Type B pancreatic cell (in vitro differentiated cells): Measurements from ENCODE around the gene SLC16A6. TPM values are rescaled to one million over a fixed set of nuclear protein-coding genes. Genes with fewer than 3 reads are reported as not detected.

Experiments used
- DNase-seq: peaks from one replicate; pipeline ENCODE4 v3.0.0; 2021; ENCODE audit warnings: mixed read lengths; ENCODE audit not compliant: unreplicated experiment; ENCODE audit errors: extremely low spot score
- H3K27ac Mint-ChIP-seq: 2 replicates; pipeline ENCODE4 v1.8.0; 2021; ENCODE audit warnings: mild to moderate bottlenecking, mixed read lengths
- H3K27me3 Mint-ChIP-seq: 2 replicates; pipeline ENCODE4 v1.8.0; 2021; ENCODE audit warnings: mixed read lengths
- H3K36me3 Mint-ChIP-seq: 2 replicates; pipeline ENCODE4 v1.8.0; 2021; ENCODE audit warnings: mixed read lengths
- H3K4me1 Mint-ChIP-seq: one replicate; pipeline ENCODE4 v1.8.0; 2021; ENCODE audit warnings: mixed read lengths; ENCODE audit not compliant: unreplicated experiment
- H3K4me3 Mint-ChIP-seq: 2 replicates; pipeline ENCODE4 v1.8.0; 2021; ENCODE audit warnings: mild to moderate bottlenecking, mixed read lengths
- H3K9me3 Mint-ChIP-seq: 2 replicates; pipeline ENCODE4 v1.8.0; 2021; ENCODE audit warnings: mixed read lengths
- total RNA-seq: library from RNA; stranded (reverse); gene quantifications from 2 replicates; pipeline ENCODE4 v1.2.1, GENCODE V29; 2021; ENCODE audit warnings: low replicate concordance
- TF ChIP-seq, protein P1 (sequence below): fragments of 200-600 bp; sonication (generic); conservative IDR thresholded peaks from 2 replicates; pipeline ENCODE4 v1.5.0; 2021; ENCODE audit warnings: antibody characterized with exemption, mild to moderate bottlenecking

Gene SLC16A6
- total RNA-seq, 1 donor from 2014 or later: 1.6 TPM

DNA sequence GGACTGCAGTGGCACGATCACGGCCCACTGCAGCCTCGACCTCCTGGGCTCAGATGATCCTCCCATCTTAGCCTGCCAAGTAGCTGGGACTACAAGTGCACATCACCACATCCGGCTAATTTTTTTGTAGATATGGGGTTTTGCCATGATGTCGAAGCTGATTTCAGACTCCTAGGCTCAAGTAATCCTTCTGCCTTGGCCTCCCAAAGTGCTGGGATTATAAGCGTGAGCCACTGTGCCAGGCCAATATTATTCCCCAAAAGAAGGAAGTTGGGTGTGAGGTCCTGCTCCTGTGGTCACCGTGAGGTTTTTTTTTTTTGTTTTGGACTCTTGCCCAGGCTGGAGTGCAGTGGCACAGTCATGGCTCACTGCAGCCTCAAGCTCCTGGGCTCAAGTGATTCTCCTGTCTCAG is 41.6 kb downstream of the SLC16A6 start:
- peak overlapping the region; percentile 92 for H3K4me3 Mint-ChIP-seq
- H3K27me3 Mint-ChIP-seq: no peaks in the 10 kb centered on the region
- no peaks in the 10 kb centered on the region for H3K9me3 Mint-ChIP-seq
- TF ChIP-seq, protein P1, sequence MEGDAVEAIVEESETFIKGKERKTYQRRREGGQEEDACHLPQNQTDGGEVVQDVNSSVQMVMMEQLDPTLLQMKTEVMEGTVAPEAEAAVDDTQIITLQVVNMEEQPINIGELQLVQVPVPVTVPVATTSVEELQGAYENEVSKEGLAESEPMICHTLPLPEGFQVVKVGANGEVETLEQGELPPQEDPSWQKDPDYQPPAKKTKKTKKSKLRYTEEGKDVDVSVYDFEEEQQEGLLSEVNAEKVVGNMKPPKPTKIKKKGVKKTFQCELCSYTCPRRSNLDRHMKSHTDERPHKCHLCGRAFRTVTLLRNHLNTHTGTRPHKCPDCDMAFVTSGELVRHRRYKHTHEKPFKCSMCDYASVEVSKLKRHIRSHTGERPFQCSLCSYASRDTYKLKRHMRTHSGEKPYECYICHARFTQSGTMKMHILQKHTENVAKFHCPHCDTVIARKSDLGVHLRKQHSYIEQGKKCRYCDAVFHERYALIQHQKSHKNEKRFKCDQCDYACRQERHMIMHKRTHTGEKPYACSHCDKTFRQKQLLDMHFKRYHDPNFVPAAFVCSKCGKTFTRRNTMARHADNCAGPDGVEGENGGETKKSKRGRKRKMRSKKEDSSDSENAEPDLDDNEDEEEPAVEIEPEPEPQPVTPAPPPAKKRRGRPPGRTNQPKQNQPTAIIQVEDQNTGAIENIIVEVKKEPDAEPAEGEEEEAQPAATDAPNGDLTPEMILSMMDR: no peak
- H3K4me1 Mint-ChIP-seq: peaks cover 17% of the 10 kb centered on the region
- H3K36me3 Mint-ChIP-seq: peaks cover 5% of the 10 kb centered on the region
- H3K27ac Mint-ChIP-seq: peak overlapping the region; percentile 92
- DNase-seq: no peak

DNA sequence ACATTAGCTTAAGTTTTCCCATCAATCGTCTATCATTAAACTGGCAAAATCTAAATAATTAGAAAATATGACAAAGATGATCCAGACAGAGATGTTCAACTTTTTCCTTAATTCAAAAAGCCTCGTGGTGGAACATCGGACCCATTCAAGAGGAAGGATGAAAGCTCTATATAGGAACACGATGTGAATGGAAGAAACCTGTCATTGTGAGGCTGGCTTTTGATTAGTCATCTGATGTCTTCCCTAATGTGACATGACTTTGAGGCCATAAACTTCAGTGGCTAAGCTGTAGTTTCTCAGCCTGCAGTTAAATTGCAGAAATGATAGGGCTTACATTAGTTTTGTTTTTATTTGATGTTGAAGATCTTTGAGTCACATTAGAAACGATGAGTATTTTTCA is 42.0 kb downstream of the SLC16A6 start:
- no peaks in the 10 kb centered on the region for H3K9me3 Mint-ChIP-seq
- H3K4me3 Mint-ChIP-seq: peak overlapping the region; percentile 92
- H3K36me3 Mint-ChIP-seq: peaks cover under 1% of the 10 kb centered on the region
- no peak for DNase-seq
- TF ChIP-seq, protein P1: no peak
- H3K27ac Mint-ChIP-seq: peak overlapping the region; percentile 92
- H3K27me3 Mint-ChIP-seq: no peaks in the 10 kb centered on the region
- peaks cover 17% of the 10 kb centered on the region for H3K4me1 Mint-ChIP-seq

DNA sequence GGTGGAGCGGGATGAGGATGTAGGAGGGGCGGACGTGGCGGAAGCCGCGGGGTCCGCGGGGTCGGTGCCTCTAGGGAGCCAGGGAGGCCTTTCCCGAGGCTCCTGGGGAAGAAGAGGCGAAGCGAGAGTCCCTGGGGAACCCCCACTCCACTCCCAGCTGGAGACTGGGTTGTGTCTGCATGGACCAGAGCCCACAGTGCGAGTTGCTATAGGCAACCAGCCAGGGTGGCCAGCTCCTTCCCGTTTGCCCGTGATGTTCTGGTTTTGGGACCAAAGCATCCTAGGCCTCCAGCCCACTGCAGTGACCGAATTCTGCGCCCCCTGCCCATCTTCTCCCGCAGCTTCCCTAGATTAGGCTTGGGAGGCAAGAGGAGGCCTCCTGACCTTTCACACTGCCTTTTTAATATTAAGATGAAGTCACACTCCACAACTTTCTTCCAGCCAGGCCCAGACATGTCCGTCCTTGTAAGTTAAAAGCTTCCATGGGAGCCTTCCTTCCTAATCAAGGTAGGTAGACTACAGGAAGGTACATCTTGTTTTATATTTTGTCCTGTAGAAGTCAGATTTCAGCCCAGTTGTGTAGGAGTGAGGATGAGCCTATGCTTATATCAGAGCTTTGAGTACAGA is 42.6 kb downstream of the SLC16A6 start:
- Mint-ChIP-seq H3K4me1 (peaks cover 17% of the 10 kb centered on the region), H3K36me3 (no peaks in the 10 kb centered on the region)
- DNase-seq: no peak

DNA sequence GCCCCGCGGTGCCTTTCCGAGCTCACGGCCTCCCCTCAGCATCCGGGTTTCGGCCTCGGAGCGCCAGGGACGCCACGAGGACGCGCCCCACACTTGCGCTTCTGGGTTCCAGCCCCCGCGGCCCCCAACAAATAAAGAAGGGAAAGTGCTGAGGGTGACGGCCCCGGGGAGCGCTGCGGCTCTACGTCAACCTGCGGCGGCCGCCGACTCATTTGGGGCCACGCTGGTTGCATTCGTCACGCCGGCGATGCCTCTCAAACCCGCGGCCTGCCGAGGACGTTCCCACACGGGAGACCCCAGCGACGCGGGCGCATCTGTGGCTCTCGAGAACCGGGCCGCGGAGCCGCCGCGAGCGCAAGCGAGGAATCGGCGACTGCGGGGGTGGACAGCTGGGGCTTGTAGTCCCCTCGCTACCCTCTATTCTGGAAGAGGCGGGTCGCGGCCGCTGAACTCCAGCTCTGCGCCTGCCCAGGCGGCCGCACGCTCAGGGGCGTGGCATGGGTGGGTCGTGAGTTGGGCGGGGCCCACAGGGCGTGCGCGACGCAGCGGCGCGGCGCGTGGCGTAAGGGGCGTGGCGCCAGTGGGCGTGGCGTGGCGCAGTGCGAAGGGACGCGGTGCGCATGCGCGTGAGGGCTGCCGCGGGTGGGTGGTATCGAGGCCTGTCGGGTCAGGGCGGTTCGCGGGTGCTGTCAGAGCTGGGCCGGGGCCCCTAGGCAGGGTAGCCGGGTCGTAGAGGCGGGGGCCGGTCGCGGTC is 43.3 kb downstream of the SLC16A6 start, which contains the start of gene AMZ2:
TSS of gene AMZ2 (plus strand) at position 599 of the 754 bp plus-strand sequence. CDS start 2,145 bp downstream, outside the sequence.
- TF ChIP-seq, protein P1: no peak
- peak; percentile 98 for DNase-seq
- no peaks in the 10 kb centered on the region for H3K27me3 Mint-ChIP-seq
- peak within 1 kb of the TSS; percentile 92 for H3K27ac Mint-ChIP-seq
- H3K4me1 Mint-ChIP-seq: peaks cover 17% of the 10 kb centered on the region
- H3K4me3 Mint-ChIP-seq: peak within 1 kb of the TSS; percentile 92
- H3K9me3 Mint-ChIP-seq: no peaks in the 10 kb centered on the region
- H3K36me3 Mint-ChIP-seq: no peaks in the 10 kb centered on the region

More for the DNA sequence above, 42.6 kb downstream of the SLC16A6 start:
- TF ChIP-seq, protein P1: no peak
- peak overlapping the region; percentile 92 for H3K4me3 Mint-ChIP-seq
- H3K9me3 Mint-ChIP-seq: no peaks in the 10 kb centered on the region
- H3K27me3 Mint-ChIP-seq: no peaks in the 10 kb centered on the region
- peak overlapping the region; percentile 92 for H3K27ac Mint-ChIP-seq

DNA sequence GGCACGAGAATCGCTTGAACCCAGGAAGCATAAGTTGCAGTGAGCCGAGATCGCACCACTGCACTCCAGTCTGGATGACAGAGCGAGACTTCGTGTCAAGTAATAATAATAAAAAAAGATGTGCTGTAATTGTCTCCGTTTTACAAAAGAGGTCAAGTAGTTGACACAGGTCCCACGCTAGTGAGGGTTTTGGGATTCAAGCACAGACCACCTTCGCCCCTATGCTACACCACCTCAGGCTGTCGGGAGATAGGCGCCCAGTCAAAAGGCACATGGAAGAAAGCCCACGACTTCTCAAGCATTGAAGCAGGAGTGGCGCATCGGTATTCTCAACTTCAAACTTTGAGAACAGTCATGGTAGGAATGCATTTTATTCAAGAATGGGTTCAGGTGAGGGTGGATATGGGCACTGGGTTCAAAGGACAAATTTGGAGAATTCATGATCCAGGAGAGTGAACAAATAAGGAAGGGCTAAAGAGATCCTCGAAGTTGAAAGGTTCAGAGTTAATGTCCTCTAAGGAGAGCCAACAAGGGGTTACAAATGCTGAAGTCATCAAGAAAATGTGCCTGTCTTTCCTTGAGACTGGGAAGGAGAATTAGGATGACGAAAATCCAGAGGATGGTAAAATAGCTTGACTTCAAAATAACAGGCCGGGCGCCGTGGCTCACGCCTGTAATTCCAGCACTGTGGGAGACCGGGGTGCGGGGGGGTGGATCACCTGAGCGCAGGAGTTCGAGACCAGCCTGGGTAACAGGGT is 44.5 kb downstream of the SLC16A6 start:
- Mint-ChIP-seq H3K9me3 (no peaks in the 10 kb centered on the region), H3K27ac (peak overlapping the region; percentile 84), H3K36me3 (no peaks in the 10 kb centered on the region), H3K27me3 (no peaks in the 10 kb centered on the region), H3K4me3 (peak overlapping the region; percentile 84), H3K4me1 (peaks cover 17% of the 10 kb centered on the region)
- DNase-seq: no peak
- TF ChIP-seq, protein P1: no peak
